LNCaP clone FGC (cell line): ENCODE results near the gene MMP23B.

Experiments
- DNase-seq: peaks from one replicate; pipeline ENCODE4 v3.0.0-alpha.2; 2011; ENCODE audit warnings: low read depth
- H3K4me3 ChIP-seq: 2 replicates; pipeline ENCODE4 v1.5.1; 2011; ENCODE audit warnings: mild to moderate bottlenecking, low read depth, low read length, control low read depth
- TF ChIP-seq, protein P1 (sequence below): IDR thresholded peaks from 2 replicates; pipeline ENCODE4 v1.5.1; 2012; ENCODE audit warnings: mild to moderate bottlenecking; ENCODE audit not compliant: control insufficient read depth, insufficient read depth; ENCODE audit errors: extremely low read depth

The MMP23B gene

DNA sequence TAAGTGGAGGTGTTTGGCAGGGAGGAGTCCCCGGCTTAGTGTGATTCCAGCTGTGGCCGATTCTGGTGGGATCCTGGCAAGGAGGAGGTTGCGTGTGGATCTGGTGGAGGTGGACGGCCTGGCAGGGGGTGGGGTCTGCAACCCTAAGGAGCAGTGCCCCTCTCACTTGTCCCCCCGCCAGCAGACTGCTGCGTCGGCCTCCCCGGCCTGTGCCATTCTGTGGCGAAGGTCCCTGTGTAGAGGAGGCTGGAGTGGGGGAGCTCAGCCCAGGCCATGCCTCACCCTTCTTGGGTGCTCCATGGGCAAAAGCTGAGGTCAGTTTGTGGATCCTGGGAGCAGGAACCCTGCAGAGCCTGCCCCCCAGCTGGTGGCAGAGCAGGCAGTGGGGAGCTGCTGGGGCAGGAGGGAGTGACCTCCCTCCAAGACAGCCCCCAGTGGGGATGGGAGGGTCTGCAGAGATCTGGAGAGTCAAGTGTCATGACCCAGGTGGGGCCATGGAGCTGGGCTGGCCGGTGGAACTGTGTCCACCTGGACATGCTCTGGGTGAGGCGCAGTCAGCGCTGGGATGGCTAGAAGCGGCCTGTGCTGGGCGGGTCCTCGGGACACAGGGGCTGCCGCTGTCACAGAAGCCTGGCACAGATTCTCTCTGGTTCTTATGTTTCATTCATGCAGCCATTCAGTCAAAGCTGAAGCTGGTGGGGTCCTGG, 11.4 kb upstream of the MMP23B start:
- no peak for DNase-seq
- TF ChIP-seq, protein P1, sequence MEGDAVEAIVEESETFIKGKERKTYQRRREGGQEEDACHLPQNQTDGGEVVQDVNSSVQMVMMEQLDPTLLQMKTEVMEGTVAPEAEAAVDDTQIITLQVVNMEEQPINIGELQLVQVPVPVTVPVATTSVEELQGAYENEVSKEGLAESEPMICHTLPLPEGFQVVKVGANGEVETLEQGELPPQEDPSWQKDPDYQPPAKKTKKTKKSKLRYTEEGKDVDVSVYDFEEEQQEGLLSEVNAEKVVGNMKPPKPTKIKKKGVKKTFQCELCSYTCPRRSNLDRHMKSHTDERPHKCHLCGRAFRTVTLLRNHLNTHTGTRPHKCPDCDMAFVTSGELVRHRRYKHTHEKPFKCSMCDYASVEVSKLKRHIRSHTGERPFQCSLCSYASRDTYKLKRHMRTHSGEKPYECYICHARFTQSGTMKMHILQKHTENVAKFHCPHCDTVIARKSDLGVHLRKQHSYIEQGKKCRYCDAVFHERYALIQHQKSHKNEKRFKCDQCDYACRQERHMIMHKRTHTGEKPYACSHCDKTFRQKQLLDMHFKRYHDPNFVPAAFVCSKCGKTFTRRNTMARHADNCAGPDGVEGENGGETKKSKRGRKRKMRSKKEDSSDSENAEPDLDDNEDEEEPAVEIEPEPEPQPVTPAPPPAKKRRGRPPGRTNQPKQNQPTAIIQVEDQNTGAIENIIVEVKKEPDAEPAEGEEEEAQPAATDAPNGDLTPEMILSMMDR = no peak
- H3K4me3 ChIP-seq = no peak overlapping the region

DNA sequence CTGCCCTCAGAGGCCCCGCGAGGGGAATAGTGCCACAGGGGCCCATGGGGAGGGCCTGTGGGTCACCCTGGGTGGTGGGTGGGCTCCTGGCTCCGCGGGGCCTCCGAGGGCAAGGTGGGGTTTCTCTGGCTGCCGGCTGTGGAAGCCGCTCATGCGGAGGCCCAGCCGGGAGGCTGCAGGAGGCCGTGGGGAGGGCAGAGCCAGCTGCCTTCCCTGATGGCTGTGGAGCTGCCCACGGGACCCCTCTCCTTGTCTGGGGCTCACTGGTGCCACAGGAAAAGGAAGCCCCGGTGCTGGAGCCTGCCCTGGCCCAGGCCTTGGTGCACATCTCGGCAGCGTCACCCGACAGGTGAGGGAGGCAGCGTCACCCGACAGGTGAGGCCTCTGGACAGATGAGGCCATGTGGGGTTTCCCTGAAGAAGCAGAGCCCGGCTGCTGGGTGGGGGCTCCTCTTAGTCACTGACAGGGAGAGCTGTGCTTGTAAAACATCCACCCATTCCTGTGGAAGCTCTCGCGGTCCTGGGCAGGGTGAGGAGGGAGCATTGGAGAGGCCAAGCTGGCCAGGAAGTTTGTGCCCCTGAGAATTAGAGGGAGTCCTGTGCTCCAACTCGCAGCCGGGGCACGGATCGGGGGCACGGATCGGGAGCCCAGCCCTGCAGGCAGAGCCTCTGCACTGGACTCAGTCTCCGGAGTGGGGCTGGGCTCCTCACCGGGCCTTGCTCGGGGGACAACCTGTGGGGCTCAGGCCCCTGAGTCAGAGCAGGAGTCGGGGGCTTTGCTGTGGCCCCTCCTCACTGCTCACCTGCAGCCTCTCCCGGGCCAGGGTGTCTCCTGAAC, 10.6 kb upstream of the MMP23B start:
- no peak overlapping the region for H3K4me3 ChIP-seq
- TF ChIP-seq, protein P1 = no peak
- DNase-seq = no peak

DNA sequence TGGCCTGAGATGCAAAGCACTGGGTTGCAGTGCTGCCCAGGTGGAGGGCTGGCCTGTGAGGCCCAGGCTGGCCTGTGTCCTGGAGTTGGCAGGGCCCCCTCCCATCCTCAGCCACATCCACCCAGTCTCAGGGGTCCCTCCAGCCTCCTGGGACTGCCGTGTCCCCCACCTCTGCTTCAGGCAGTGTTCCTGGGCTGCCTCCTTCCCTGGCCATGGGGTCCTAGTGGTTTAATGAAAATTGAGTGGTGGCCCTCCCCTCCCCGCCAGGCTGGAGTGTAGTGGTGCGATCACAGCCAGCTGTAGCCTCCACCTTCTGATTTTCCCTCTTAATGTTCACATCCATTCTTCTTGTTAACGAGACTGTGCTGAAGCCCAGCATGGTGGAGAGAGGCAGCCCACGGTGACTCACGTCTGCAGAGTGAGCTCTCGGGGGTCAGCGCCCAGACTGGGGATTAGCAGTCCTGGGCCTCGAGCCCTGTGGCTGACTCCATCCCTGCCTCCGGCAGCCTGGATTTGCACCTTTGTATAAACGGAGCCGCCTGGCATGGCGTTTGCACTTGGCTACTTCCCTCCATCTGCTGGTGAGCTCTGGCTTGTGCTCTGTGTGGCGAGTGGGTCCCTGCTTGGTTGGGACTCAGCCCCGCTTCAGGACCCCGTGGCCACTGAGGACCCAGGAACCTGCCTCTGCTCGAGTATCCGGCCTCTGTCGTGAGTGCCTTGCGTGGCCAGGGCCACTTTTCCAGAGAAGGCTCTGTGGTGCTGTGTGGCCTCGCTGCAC, 9.8 kb upstream of the MMP23B start:
- TF ChIP-seq, protein P1 = no peak
- no peak for DNase-seq

DNA sequence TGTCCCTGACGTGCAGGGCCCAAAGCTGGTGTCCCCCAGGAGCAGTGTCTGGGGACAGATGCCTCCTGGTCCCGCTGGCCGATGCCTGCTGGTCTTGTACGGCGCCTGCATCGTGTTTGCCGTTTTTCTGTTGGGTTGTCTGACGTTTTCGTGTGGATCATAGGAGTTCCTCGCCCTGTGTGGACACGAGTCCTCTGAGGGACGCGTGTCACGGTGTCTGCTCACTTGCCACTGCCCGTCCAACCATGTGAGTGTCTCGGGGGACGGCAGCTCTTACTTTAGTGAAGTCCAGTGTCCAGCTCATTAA, 9.2 kb upstream of the MMP23B start:
- TF ChIP-seq, protein P1 = no peak
- DNase-seq = no peak

More for the DNA sequence above, 9.8 kb upstream of the MMP23B start:
- H3K4me3 ChIP-seq = no peak overlapping the region

DNA sequence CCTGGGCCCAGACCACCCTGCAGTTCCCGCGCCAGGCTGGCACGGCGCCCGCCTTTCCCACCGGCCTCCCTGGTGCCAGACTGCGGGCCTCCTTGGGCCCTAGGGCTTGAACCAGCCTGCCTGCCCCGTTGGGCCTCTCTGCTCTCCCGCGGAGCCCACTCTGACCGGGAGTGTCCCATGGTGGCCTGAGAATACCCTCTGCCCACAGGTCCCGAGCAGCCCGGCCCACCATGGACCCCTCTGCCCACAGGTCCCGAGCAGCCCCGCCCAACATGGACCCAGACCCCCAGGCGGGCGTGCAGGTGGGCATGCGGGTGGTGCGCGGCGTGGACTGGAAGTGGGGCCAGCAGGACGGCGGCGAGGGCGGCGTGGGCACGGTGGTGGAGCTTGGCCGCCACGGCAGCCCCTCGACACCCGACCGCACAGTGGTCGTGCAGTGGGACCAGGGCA, 8.8 kb upstream of the MMP23B start:
- DNase-seq = no peak
- H3K4me3 ChIP-seq = no peak overlapping the region
- TF ChIP-seq, protein P1 = no peak

More for the DNA sequence above, 9.2 kb upstream of the MMP23B start:
- H3K4me3 ChIP-seq = no peak overlapping the region

DNA sequence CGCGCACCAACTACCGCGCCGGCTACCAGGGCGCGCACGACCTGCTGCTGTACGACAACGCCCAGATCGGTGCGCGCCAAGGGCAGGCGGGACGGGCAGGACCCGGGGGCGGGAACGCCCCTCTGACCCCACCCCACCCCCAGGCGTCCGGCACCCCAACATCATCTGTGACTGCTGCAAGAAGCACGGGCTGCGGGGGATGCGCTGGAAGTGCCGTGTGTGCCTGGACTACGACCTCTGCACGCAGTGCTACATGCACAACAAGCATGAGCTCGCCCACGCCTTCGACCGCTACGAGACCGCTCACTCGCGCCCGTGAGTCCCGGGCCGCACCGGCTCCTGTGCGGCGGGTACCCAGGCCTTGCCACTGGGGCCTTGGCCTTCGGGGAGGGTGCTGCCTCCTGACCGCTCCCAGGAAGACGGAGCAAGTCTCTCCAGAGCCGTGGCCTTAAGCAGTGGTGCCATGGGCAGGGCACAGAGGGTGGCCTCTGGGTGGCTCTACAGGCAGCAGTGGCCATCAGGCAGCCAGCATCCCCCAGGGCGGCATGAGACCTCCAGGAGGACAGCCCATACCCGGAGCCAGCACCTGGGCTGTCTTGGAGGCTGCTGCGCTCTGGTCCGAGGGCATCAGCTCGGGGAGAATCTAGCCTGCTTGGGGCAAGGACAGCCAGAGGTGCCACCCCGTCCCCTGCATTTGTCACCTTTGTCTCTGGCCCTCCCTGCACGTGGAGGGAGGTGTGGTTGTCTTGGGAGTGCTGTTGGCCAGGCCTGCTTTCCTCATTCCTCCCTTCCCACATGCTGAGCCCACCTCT, 8.1 kb upstream of the MMP23B start:
- TF ChIP-seq, protein P1 = no peak
- H3K4me3 ChIP-seq = no peak overlapping the region
- DNase-seq = no peak
